Body of pancreas (tissue), 4 donors: ENCODE measurements around the gene APOL1.

Experiments used
- CTCF ChIP-seq, 7 experiments: fragments of 450-650 bp in 4 of 7; fragments of 200-600 bp in 3 of 7; sonication (generic) in 3 of 7; IDR thresholded peaks; one replicate each; pipeline ENCODE4 v1.5.1; 2016 to 2019; ENCODE audit warnings: antibody characterized with exemption in 7 of 7
- POLR2A ChIP-seq, 3 donors: fragments of 450-650 bp; IDR thresholded peaks; one replicate each; pipeline ENCODE4 v1.6.1; 2016; ENCODE audit warnings: antibody characterized with exemption in 3 of 3, mild to moderate bottlenecking in 2 of 3

GRCh38 chr22:36267058-36267457, 14.1 kb downstream of the APOL1 start:
- no peak for TF ChIP-seq POLR2A (IDR thresholded peaks at IDR 0.05)
- TF ChIP-seq CTCF (IDR thresholded peaks at IDR 0.05) = no peak
